Activated B cell treated with CpG ODN at 0.5 μM for 24 hours (primary cell): ENCODE data around the gene NF1. TPM values are rescaled to one million over a fixed set of nuclear protein-coding genes. Genes with fewer than 3 reads are reported as not detected.
"Not testable (repeated sequence)": the region's sequence is repeated elsewhere in the genome, so short reads cannot be mapped to it uniquely, and the experiment has no call there.

Source experiments
- ATAC-seq: fragments of 200-7000 bp; cut with Tn5 transposase; one replicate; pipeline ENCODE4 v1.10.0; 2021; ENCODE audit warnings: low read depth, mild to moderate bottlenecking, moderate library complexity
- CTCF ChIA-PET: fragments of 350-600 bp; sonication (Branson Sonifier 250); formaldehyde crosslinking; loops from one replicate; lab custom pipeline; 2021; ENCODE audit warnings: antibody characterized with exemption; lab: Charles Lee
- POLR2A ChIA-PET: fragments of 350-600 bp; sonication (Branson Sonifier 250); formaldehyde crosslinking; loops from one replicate; lab custom pipeline; 2021; ENCODE audit warnings: antibody characterized with exemption; lab: Charles Lee
- DNase-seq: peaks from one replicate; pipeline ENCODE4 v3.0.0; 2022
- H3K27ac Mint-ChIP-seq: one replicate; pipeline ENCODE4 v1.8.0; 2020; ENCODE audit warnings: mixed read lengths
- H3K27me3 Mint-ChIP-seq: one replicate; pipeline ENCODE4 v1.8.0; 2021; ENCODE audit warnings: mixed read lengths
- H3K36me3 Mint-ChIP-seq: one replicate; pipeline ENCODE4 v1.8.0; 2021; ENCODE audit warnings: low read depth, mixed read lengths
- H3K4me1 Mint-ChIP-seq: one replicate; pipeline ENCODE4 v1.8.0; 2021; ENCODE audit warnings: mixed read lengths
- H3K4me3 Mint-ChIP-seq: one replicate; pipeline ENCODE4 v1.8.0; 2020; ENCODE audit warnings: mild to moderate bottlenecking, mixed read lengths
- H3K9me3 Mint-ChIP-seq: one replicate; pipeline ENCODE4 v1.8.0; 2020; ENCODE audit warnings: mixed read lengths
- intact Hi-C: fragments of 100-400 bp; cut with micrococcal nuclease; formaldehyde crosslinking; loops from one replicate; pipeline ENCODE4 v1.15.1; 2024
- total RNA-seq: library from RNA; stranded (reverse); gene quantifications from 2 replicates; pipeline ENCODE4 v1.2.3, GENCODE V29; 2022
- TF ChIP-seq, protein P1 (sequence below): fragments of 200-600 bp; IDR thresholded peaks from one replicate; pipeline ENCODE4 v1.8.0; 2022; ENCODE audit warnings: antibody characterized with exemption, mild to moderate bottlenecking

Gene NF1
- total RNA-seq, 1 donor from 2014 or later = 27.4 TPM

DNA sequence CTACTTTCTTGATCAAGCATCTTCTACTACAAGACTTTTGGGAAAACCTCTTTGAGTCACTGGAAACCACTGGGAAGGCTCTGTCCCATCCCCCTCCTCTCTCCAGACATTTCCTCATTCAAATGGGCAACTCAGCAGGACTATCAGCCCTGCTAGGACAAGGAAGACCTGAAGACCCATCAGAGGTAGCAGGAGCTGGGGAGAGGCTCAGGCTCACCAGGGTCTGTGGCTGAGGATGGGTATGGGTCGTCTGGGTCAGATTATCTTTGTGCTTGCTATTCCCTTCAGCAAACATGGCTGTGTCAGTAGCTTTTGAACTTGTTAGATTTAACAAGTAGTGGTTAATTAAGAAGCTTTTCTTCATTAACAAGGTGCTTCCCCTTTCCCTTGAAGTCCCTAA is 15.0 kb upstream of the NF1 start:
- H3K4me1 Mint-ChIP-seq = no peaks in the 10 kb centered on the region
- H3K27ac Mint-ChIP-seq = no peak overlapping the region
- no peaks in the 10 kb centered on the region for H3K36me3 Mint-ChIP-seq
- TF ChIP-seq, protein P1, sequence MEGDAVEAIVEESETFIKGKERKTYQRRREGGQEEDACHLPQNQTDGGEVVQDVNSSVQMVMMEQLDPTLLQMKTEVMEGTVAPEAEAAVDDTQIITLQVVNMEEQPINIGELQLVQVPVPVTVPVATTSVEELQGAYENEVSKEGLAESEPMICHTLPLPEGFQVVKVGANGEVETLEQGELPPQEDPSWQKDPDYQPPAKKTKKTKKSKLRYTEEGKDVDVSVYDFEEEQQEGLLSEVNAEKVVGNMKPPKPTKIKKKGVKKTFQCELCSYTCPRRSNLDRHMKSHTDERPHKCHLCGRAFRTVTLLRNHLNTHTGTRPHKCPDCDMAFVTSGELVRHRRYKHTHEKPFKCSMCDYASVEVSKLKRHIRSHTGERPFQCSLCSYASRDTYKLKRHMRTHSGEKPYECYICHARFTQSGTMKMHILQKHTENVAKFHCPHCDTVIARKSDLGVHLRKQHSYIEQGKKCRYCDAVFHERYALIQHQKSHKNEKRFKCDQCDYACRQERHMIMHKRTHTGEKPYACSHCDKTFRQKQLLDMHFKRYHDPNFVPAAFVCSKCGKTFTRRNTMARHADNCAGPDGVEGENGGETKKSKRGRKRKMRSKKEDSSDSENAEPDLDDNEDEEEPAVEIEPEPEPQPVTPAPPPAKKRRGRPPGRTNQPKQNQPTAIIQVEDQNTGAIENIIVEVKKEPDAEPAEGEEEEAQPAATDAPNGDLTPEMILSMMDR = no peak
- ATAC-seq = no peak
- no peak overlapping the region for H3K4me3 Mint-ChIP-seq
- ChIA-PET POLR2A (no interaction called here), CTCF (no interaction called here)
- no peak for DNase-seq
- H3K27me3 Mint-ChIP-seq = no peaks in the 10 kb centered on the region
- H3K9me3 Mint-ChIP-seq = no peaks in the 10 kb centered on the region
- intact Hi-C loops = loop anchor here (5.0 kb wide), 1 partner anchor 383 kb away; no protein-coding TSS in a partner anchor

DNA sequence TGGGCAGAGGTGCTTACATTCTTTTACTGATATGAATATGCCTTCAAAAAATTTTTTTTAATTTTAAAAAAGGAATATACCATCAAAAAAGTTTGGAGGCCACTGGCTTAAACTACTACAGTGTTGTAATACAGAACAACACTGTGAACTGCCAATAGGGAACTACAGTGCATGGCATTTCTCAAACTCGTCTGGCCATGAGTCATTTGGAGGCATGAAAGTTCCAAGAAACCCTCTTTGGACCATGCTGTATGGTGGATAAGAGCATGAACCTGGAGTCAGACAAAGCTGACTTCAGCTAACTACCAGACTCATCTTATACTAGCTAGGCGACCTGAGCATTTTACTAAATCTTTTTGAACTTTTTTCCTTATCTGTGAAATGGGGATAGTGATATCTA is 9.2 kb upstream of the NF1 start:
- Mint-ChIP-seq H3K36me3 (no peaks in the 10 kb centered on the region), H3K4me3 (no peak overlapping the region), H3K9me3 (no peaks in the 10 kb centered on the region), H3K27me3 (no peaks in the 10 kb centered on the region), H3K4me1 (no peaks in the 10 kb centered on the region), H3K27ac (no peak overlapping the region)
- TF ChIP-seq, protein P1 = no peak
- POLR2A ChIA-PET = no interaction called here
- CTCF ChIA-PET = no interaction called here
- ATAC-seq (no peak), DNase-seq (no peak)
- intact Hi-C loops = no loop called here

DNA sequence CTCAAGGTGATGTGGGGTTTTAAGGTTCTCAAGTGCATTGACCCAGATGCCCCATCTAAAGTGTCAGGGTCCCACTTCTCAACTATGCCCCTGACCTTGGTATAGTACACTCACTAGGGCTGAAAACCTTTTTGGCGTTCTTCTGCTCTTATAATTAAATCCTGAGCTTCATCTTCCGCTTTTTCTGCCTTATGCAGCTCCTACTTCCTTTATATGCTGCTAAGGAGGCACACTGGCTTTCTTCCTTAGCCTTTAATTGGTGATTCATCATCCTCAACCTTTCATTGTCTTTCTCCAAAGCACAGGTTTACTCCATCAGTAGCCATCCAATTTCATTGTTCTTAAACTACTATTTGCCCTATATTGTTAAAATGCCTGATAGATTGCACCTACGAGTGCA is 5.3 kb upstream of the NF1 start:
- ChIA-PET CTCF (no interaction called here), POLR2A (no interaction called here)
- Mint-ChIP-seq H3K4me1 (no peaks in the 10 kb centered on the region), H3K27me3 (no peaks in the 10 kb centered on the region), H3K4me3 (no peak overlapping the region), H3K36me3 (no peaks in the 10 kb centered on the region), H3K27ac (no peak overlapping the region), H3K9me3 (no peaks in the 10 kb centered on the region)
- TF ChIP-seq, protein P1 = no peak
- DNase-seq (no peak), ATAC-seq (no peak)
- intact Hi-C loops = no loop called here

GRCh38 chr17:31090650-31091049 is 4.1 kb upstream of the NF1 start:
- DNase-seq, H3K27ac Mint-ChIP-seq, H3K4me3 Mint-ChIP-seq, intact Hi-C loops, H3K36me3 Mint-ChIP-seq, H3K9me3 Mint-ChIP-seq, H3K4me1 Mint-ChIP-seq, CTCF ChIA-PET, H3K27me3 Mint-ChIP-seq, ATAC-seq: not testable (repeated sequence)
- POLR2A ChIA-PET = interaction anchor here (0.6 kb wide), 1 partner anchor 159 kb away, joined by 3 read pairs; no protein-coding TSS in a partner anchor

- Mint-ChIP-seq H3K9me3 (no peaks in the 10 kb centered on the region), H3K36me3 (peaks cover 2% of the 10 kb centered on the region), H3K27me3 (no peaks in the 10 kb centered on the region), H3K27ac (peak overlapping the region; percentile 0), H3K4me3 (no peak overlapping the region), H3K4me1 (peaks cover 13% of the 10 kb centered on the region)
- TF ChIP-seq, protein P1 = no peak
- ATAC-seq (no peak), DNase-seq (no peak)
- ChIA-PET POLR2A (no interaction called here), CTCF (no interaction called here)
- intact Hi-C loops = no loop called here
Observed at GRCh38 chr17:31092475-31093064, 2.2 kb upstream of the NF1 start.
